ENCODE measurements around the gene CHD9NB.

GRCh38 chr16:53036066-53036465, 16.6 kb downstream of the CHD9NB start:
- TF ChIP-seq RFX5 (IDR thresholded peaks at IDR 0.05; ENCODE audit: low read depth, low read length) (no peak), CTCF (conservative IDR thresholded peaks at IDR 0.05; ENCODE audit: low read depth, low read length) (no peak), USF2 (IDR thresholded peaks at IDR 0.05; ENCODE audit: low read depth, low read length) (no peak), CEBPB (IDR thresholded peaks at IDR 0.05; ENCODE audit: low read depth, low read length) (no peak), POLR2A (IDR thresholded peaks at IDR 0.05; ENCODE audit: low read depth, low read length) (no peak), RAD21 (IDR thresholded peaks at IDR 0.05; ENCODE audit: low read length) (no peak), MAZ (IDR thresholded peaks at IDR 0.05; ENCODE audit: borderline replicate concordance, low read depth, low read length) (no peak), BHLHE40 (IDR thresholded peaks at IDR 0.05; ENCODE audit: low read depth, low read length) (no peak)

All from IMR-90 (cell line).